Liver (tissue), 9 donors: ENCODE measurements around the gene SLCO4A1. TPM values are rescaled to one million over a fixed set of nuclear protein-coding genes. Genes with fewer than 3 reads are reported as not detected.
"Not testable (repeated sequence)": the region's sequence is repeated elsewhere in the genome, so short reads cannot be mapped to it uniquely, and the experiment has no call there.

ENCODE experiments used
- DNase-seq: peaks from one replicate; pipeline ENCODE4 v3.0.0-alpha.2; 2017; ENCODE audit warnings: low spot score
- H3K27ac ChIP-seq, 2 donors: one replicate each; pipeline ENCODE4 v1.7.0; 2013; ENCODE audit warnings: inconsistent platforms in 2 of 2, low read length in 2 of 2, control low read depth in 1 of 2, low read depth in 1 of 2, mild to moderate bottlenecking in 1 of 2
- H3K27me3 ChIP-seq, 4 donors: one replicate each; pipeline versions ENCODE4 v1.6.1 to v1.7.0; 2013; ENCODE audit warnings: low read length in 3 of 4, inconsistent platforms in 1 of 4, mild to moderate bottlenecking in 1 of 4, moderate library complexity in 1 of 4; ENCODE audit not compliant: control insufficient read depth in 4 of 4, insufficient read depth in 4 of 4
- H3K36me3 ChIP-seq, 4 donors: one replicate each; pipeline versions ENCODE4 v1.6.1 to v1.7.0; 2013; ENCODE audit warnings: low read length in 3 of 4, mild to moderate bottlenecking in 3 of 4, low read depth in 1 of 4, moderate library complexity in 1 of 4; ENCODE audit not compliant: control insufficient read depth in 4 of 4, insufficient read depth in 3 of 4
- H3K4me1 ChIP-seq, 4 donors: one replicate each; pipeline versions ENCODE4 v1.6.1 to v1.7.0; 2013; ENCODE audit warnings: low read length in 3 of 4, mild to moderate bottlenecking in 3 of 4, moderate library complexity in 1 of 4; ENCODE audit not compliant: control insufficient read depth in 4 of 4, insufficient read depth in 4 of 4
- H3K4me3 ChIP-seq, 3 donors: one replicate each; pipeline versions ENCODE4 v1.6.1 to v1.7.0; 2013; ENCODE audit warnings: low read length in 3 of 3, control low read depth in 1 of 3, low read depth in 1 of 3, mild to moderate bottlenecking in 1 of 3
- H3K9ac ChIP-seq, 2 donors: one replicate each; pipeline ENCODE4 v1.7.0; 2013; ENCODE audit warnings: low read length in 2 of 2, mild to moderate bottlenecking in 2 of 2, moderate library complexity in 2 of 2, control low read depth in 1 of 2, low read depth in 1 of 2
- H3K9me3 ChIP-seq, 4 donors: one replicate each; pipeline versions ENCODE4 v1.6.1 to v1.7.0; 2013; ENCODE audit warnings: low read length in 3 of 4; ENCODE audit not compliant: control insufficient read depth in 4 of 4
- ATF3 ChIP-seq: IDR thresholded peaks from 2 replicates; pipeline ENCODE4 v1.6.1; 2016; ENCODE audit warnings: antibody characterized with exemption
- CTCF ChIP-seq: fragments of 150-350 bp; IDR thresholded peaks from 2 replicates; pipeline ENCODE4 v1.5.1; 2017; ENCODE audit warnings: improper control_type of control experiment, low read depth, low read length; ENCODE audit not compliant: missing input control
- EGR1 ChIP-seq, 2 donors: IDR thresholded peaks; 2 replicates each; pipeline ENCODE4 v1.6.1; 2016 to 2018; ENCODE audit warnings: antibody characterized with exemption in 2 of 2, low read depth in 2 of 2
- FOXA1 ChIP-seq: IDR thresholded peaks from 2 replicates; pipeline ENCODE4 v1.6.1; 2016; ENCODE audit warnings: antibody characterized with exemption
- FOXA2 ChIP-seq: IDR thresholded peaks from 2 replicates; pipeline ENCODE4 v1.6.1; 2016; ENCODE audit warnings: antibody characterized with exemption
- GABPA ChIP-seq, 2 donors: IDR thresholded peaks in 1 of 2; conservative IDR thresholded peaks in 1 of 2; 2 replicates each; pipeline ENCODE4 v1.6.1; 2016; ENCODE audit warnings: antibody characterized with exemption in 2 of 2, mild to moderate bottlenecking in 1 of 2, moderate library complexity in 1 of 2
- HNF4G ChIP-seq: IDR thresholded peaks from 2 replicates; pipeline ENCODE4 v1.6.1; 2016; ENCODE audit warnings: antibody characterized with exemption
- JUND ChIP-seq, 2 donors: IDR thresholded peaks; 2 replicates each; pipeline ENCODE4 v1.6.1; 2016; ENCODE audit warnings: antibody characterized with exemption in 2 of 2
- MAX ChIP-seq: IDR thresholded peaks from 2 replicates; pipeline ENCODE4 v1.6.1; 2016; ENCODE audit warnings: antibody characterized with exemption
- NR2F2 ChIP-seq: IDR thresholded peaks from 2 replicates; pipeline ENCODE4 v1.6.1; 2016; ENCODE audit warnings: antibody characterized with exemption
- RAD21 ChIP-seq, 2 donors: IDR thresholded peaks; 2 replicates each; pipeline ENCODE4 v1.6.1; 2016; ENCODE audit warnings: antibody characterized with exemption in 2 of 2, mild to moderate bottlenecking in 2 of 2
- REST ChIP-seq: IDR thresholded peaks from 2 replicates; pipeline ENCODE4 v1.6.1; 2016; ENCODE audit warnings: antibody characterized with exemption, mild to moderate bottlenecking
- RXRA ChIP-seq, 2 donors: IDR thresholded peaks; 2 replicates each; pipeline ENCODE4 v1.6.1; 2017 to 2018; ENCODE audit warnings: antibody characterized with exemption in 2 of 2, mild to moderate bottlenecking in 1 of 2
- SP1 ChIP-seq: IDR thresholded peaks from 2 replicates; pipeline ENCODE4 v1.6.1; 2018; ENCODE audit warnings: antibody characterized with exemption, mild to moderate bottlenecking
- TAF1 ChIP-seq: conservative IDR thresholded peaks from 2 replicates; pipeline ENCODE4 v1.6.1; 2016; ENCODE audit warnings: antibody characterized with exemption, mild to moderate bottlenecking
- YY1 ChIP-seq: IDR thresholded peaks from 2 replicates; pipeline ENCODE4 v1.6.1; 2016; ENCODE audit warnings: antibody characterized with exemption, mild to moderate bottlenecking
- WGBS: extraction: QIAGEN DNeasy Blood & Tissue Kit; methylation state at CpG from one replicate; pipeline ENCODE4 v1.1.7; 2013; 5-methylcytosine and 5-hydroxymethylcytosine counted together
- polyA plus RNA-seq, 2 donors: library from polyadenylated mRNA; stranded (reverse) in 1 of 2; unstranded in 1 of 2; fragments of 200-250 nt in 1 of 2; fragments of >200 nt in 1 of 2; fragmentation: Nextera tagmentation in 1 of 2; extraction: Ambion mirVana in 1 of 2; gene quantifications; one replicate each; pipeline versions ENCODE4 v1.2.1 to v1.2.3, GENCODE V29; 2013 to 2015
- total RNA-seq, 2 donors: library from RNA; depleted of rRNA; stranded (reverse); fragments of >200 nt; gene quantifications; one replicate each; pipeline ENCODE4 v1.2.3, GENCODE V29; 2014
- donor health status: healthy.
- donor health status: healthy.
- donor health status: healthy.
- donor health status: healthy.
- donor health status: healthy.

Gene SLCO4A1
- total and polyA plus RNA-seq, 4 donors: 1.3 to 4.3 (median 2.6) TPM

GRCh38 chr20:62682912-62683517 lies 40.7 kb downstream of the SLCO4A1 start (continued):
- no peak for TF ChIP-seq CTCF
- TF ChIP-seq JUND (IDR thresholded peaks at IDR 0.05): no peak
- no peak for TF ChIP-seq FOXA2
- TF ChIP-seq RXRA (IDR thresholded peaks at IDR 0.05): no peak
- TF ChIP-seq MAX: no peak
- no peak for TF ChIP-seq YY1
- no peak for TF ChIP-seq TAF1

- H3K9me3 ChIP-seq, H3K27me3 ChIP-seq, H3K4me1 ChIP-seq, H3K27ac ChIP-seq, DNase-seq, H3K9ac ChIP-seq, H3K4me3 ChIP-seq, H3K36me3 ChIP-seq: not testable (repeated sequence)
- WGBS: 93% methylated on average over 41 of the region's 52 CpGs
Observed at GRCh38 chr20:62683660-62684322, 41.5 kb downstream of the SLCO4A1 start.

GRCh38 chr20:62684981-62685380 lies 42.7 kb downstream of the SLCO4A1 start:
- no peak for DNase-seq
- 78% methylated on average over 12 of the region's 12 CpGs for WGBS
- peaks cover 0 to 3% (median 0%) of the 10 kb centered on the region in 4 donors for H3K9me3 ChIP-seq
- no peak overlapping the region for H3K9ac ChIP-seq
- no peak overlapping the region for H3K4me3 ChIP-seq
- no peaks in the 10 kb centered on the region for H3K36me3 ChIP-seq
- TF ChIP-seq ATF3: no peak
- no peak for TF ChIP-seq RXRA (IDR thresholded peaks at IDR 0.05)
- TF ChIP-seq SP1: no peak
- TF ChIP-seq RAD21 (IDR thresholded peaks at IDR 0.05): no peak
- no peak for TF ChIP-seq NR2F2
- no peak for TF ChIP-seq REST
- no peak for TF ChIP-seq EGR1 (IDR thresholded peaks at IDR 0.05; ENCODE audit: low read depth in 2 of 2)
- no peak for TF ChIP-seq HNF4G
- no peak for TF ChIP-seq FOXA1
- no peak for TF ChIP-seq JUND (IDR thresholded peaks at IDR 0.05)
- no peak for TF ChIP-seq CTCF
- no peak for TF ChIP-seq GABPA (IDR thresholded peaks at IDR 0.05 in 1 of 2, conservative IDR thresholded peaks at IDR 0.05 in 1 of 2)
- H3K27ac ChIP-seq: no peak overlapping the region
- H3K27me3 ChIP-seq: peaks cover 0 to 3% (median 2%) of the 10 kb centered on the region in 4 donors
- H3K4me1 ChIP-seq: peaks cover 0 to 3% (median 0%) of the 10 kb centered on the region in 4 donors
